HG02938 (cell line): ENCODE results near the gene PKIG.
"Not testable (repeated sequence)": the region's sequence is repeated elsewhere in the genome, so short reads cannot be mapped to it uniquely, and the experiment has no call there.

ENCODE experiments used
- ATAC-seq: cut with Tn5 transposase; IDR thresholded peaks from one replicate; pipeline ENCODE4 v1.9.1; 2021; ENCODE audit warnings: mild to moderate bottlenecking, moderate library complexity; ENCODE audit not compliant: unreplicated experiment

PKIG gene

GRCh38 chr20:44654210-44654609, 71.8 kb downstream of the PKIG start:
- not testable (repeated sequence) for ATAC-seq

DNA sequence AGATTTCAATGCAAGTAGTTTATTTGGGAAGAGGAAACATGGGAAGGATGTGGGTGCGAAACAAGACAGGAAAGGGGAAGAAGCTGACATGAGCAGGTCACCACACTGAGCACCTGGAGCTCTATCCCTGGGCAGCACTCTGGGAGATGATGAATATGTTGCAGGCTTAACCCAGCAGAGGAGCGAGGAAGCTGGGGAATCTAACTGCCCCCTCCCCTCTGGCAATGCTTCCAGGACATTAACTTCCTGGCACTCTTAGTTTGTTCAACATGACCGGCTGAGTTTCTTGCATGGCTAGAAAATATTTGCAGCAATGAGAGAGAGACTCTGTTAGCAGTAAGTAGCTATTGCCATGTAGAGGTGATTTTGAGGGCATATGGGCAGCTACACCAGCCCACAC, 74.1 kb downstream of the PKIG start:
- ATAC-seq = no peak

DNA sequence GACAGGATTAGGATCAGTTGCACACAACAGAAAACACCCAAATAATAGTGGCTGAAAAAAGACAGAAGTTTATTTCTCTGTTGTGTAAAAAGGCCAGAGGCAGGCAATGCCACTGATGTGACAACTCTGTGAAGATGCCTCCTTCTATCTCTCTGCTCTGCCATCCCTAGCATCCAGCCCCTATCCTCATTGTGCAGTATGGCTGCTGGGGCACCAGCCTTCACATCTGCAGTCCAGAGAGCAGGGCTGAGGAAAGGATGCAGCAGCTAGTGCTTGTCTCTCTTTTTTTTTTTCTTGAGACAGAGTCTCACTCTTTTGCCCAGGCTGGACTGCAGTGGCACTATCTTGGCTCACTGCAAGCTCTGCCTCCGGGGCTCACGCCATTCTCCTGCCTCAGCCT, 75.5 kb downstream of the PKIG start:
- ATAC-seq = no peak

GRCh38 chr20:44658810-44659209, 76.4 kb downstream of the PKIG start:
- ATAC-seq = no peak

GRCh38 chr20:44659931-44660330, 77.6 kb downstream of the PKIG start:
- no peak for ATAC-seq

GRCh38 chr20:44660581-44660980, 78.2 kb downstream of the PKIG start:
- ATAC-seq = no peak

DNA sequence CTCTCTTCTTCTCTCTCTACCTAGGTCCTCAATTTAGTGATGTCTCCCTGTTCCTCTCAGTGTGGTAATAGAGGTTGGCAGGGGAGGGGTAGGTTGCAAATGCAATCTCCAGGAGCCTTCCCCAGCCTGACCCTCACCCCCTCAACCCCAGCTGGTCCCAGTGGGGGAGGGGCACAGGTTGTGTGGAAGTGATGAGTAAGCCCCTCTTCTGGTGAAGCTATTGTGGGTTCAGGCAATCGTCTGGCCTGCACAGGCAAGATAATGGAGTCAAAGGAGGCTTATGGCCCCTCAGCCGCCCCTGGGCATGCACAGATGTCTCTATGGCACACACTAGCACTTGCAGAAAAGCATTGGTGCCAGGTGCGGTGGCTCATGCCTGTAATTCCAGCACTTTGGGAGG, 79.9 kb downstream of the PKIG start:
- ATAC-seq = no peak

GRCh38 chr20:44664131-44664530, 81.8 kb downstream of the PKIG start:
- no peak for ATAC-seq

- no peak for ATAC-seq
Measured at GRCh38 chr20:44666066-44666465, 83.7 kb downstream of the PKIG start.
